Fibroblast of lung (primary cell): ENCODE results near the gene IDI1. TPM values are rescaled to one million over a fixed set of nuclear protein-coding genes. Genes with fewer than 3 reads are reported as not detected.

Experiments used
- DNase-seq, 2 donors: peaks; one replicate each; pipeline versions ENCODE4 v3.0.0 to v3.0.0-alpha.2; 2010; ENCODE audit warnings: low read depth in 2 of 2
- H2AFZ ChIP-seq: 2 replicates; pipeline ENCODE4 v1.5.1; 2012; ENCODE audit warnings: low read length, control low read depth, inconsistent platforms
- H3K27ac ChIP-seq: 2 replicates; pipeline ENCODE4 v1.5.1; 2011; ENCODE audit warnings: low read length, control low read depth; ENCODE audit not compliant: insufficient read depth
- H3K27me3 ChIP-seq: 2 replicates; pipeline ENCODE4 v1.5.1; 2011; ENCODE audit warnings: mild to moderate bottlenecking, low read length; ENCODE audit not compliant: control insufficient read depth, insufficient read depth
- H3K36me3 ChIP-seq: 2 replicates; pipeline ENCODE4 v1.5.1; 2011; ENCODE audit warnings: low read length; ENCODE audit not compliant: control insufficient read depth, insufficient read depth
- H3K4me1 ChIP-seq: 2 replicates; pipeline ENCODE4 v1.5.1; 2011; ENCODE audit warnings: low read length; ENCODE audit not compliant: control insufficient read depth, insufficient read depth; ENCODE audit errors: extremely low read depth
- H3K4me2 ChIP-seq: 2 replicates; pipeline ENCODE4 v1.5.1; 2011; ENCODE audit warnings: low read length, control low read depth; ENCODE audit not compliant: insufficient read depth; ENCODE audit errors: extremely low read depth
- H3K4me3 ChIP-seq, 4 experiments: fragments of 200-600 bp in 1 of 4; sonication (generic) in 1 of 4; replicated peaks in 1 of 4; 2 replicates each; pipeline ENCODE4 v1.5.1; 2011 to 2016; ENCODE audit warnings: low read length in 4 of 4, low read depth in 3 of 4, mild to moderate bottlenecking in 3 of 4, control low read depth in 2 of 4, inconsistent platforms in 1 of 4, mixed read lengths in 1 of 4; ENCODE audit not compliant: insufficient read depth in 1 of 4; ENCODE audit errors: control extremely low read depth in 1 of 4
- H3K79me2 ChIP-seq: 2 replicates; pipeline ENCODE4 v1.5.1; 2012; ENCODE audit warnings: mild to moderate bottlenecking, low read length, inconsistent platforms; ENCODE audit not compliant: control insufficient read depth, insufficient read depth
- H3K9ac ChIP-seq: 2 replicates; pipeline ENCODE4 v1.5.1; 2011; ENCODE audit warnings: mild to moderate bottlenecking, low read length, control low read depth; ENCODE audit not compliant: insufficient read depth
- H3K9me3 ChIP-seq: 2 replicates; pipeline ENCODE4 v1.5.1; 2012; ENCODE audit warnings: low read depth, low read length; ENCODE audit not compliant: control insufficient read depth, insufficient read depth
- H4K20me1 ChIP-seq: 2 replicates; pipeline ENCODE4 v1.5.1; 2011; ENCODE audit warnings: low read length; ENCODE audit not compliant: control insufficient read depth, insufficient read depth; ENCODE audit errors: extremely low read depth
- CTCF ChIP-seq, 2 donors: IDR thresholded peaks in 1 of 2; conservative IDR thresholded peaks in 1 of 2; 1 replicate in 1 of 2; 2 replicates in 1 of 2; pipeline ENCODE4 v1.5.1; 2011 to 2012; ENCODE audit warnings: low read length in 2 of 2, control low read depth in 1 of 2, inconsistent platforms in 1 of 2, low read depth in 1 of 2, mild to moderate bottlenecking in 1 of 2
- EZH2 ChIP-seq: IDR thresholded peaks from 2 replicates; pipeline ENCODE4 v1.5.1; 2012; ENCODE audit warnings: low read length, control low read depth, mild to moderate bottlenecking; ENCODE audit errors: missing control alignments
- polyA plus RNA-seq, 2 donors: library from polyadenylated mRNA; depleted of rRNA in 1 of 2; stranded (reverse) in 1 of 2; unstranded in 1 of 2; fragments of >200 nt; gene quantifications; 2 replicates each; pipeline ENCODE4 v1.2.1, GENCODE V29; 2011 to 2012; ENCODE audit warnings: missing spikeins in 1 of 2
- total RNA-seq: library from RNA; depleted of rRNA; stranded (reverse); fragments of >200 nt; gene quantifications from 2 replicates; pipeline ENCODE4 v1.2.1, GENCODE V29; 2014

IDI1 gene
- total and polyA plus RNA-seq, 2 donors (not counting 1 experiment from before 2014, with no cell fraction given), result 156 to 202 TPM

- Histone ChIP-seq H3K27me3 (no peaks in the 10 kb centered on the region), H3K9me3 (no peaks in the 10 kb centered on the region), H3K27ac (peak within 1 kb of the TSS; percentile 99), H3K4me3 (peak within 1 kb of the TSS; percentile 92 to 98 (median 94)), H4K20me1 (no peaks in the 10 kb centered on the region), H3K79me2 (peaks cover 84% of the 10 kb centered on the region), H3K36me3 (peaks cover 3% of the 10 kb centered on the region), H3K9ac (peak within 1 kb of the TSS; percentile 100), H3K4me2 (peak within 1 kb of the TSS; percentile 88), H2AFZ (peak within 1 kb of the TSS; percentile 57), H3K4me1 (peaks cover 4% of the 10 kb centered on the region)
- DNase-seq, result peak; percentile 88 to 90
- no peak for TF ChIP-seq CTCF (conservative IDR thresholded peaks at IDR 0.05 in 1 of 2, IDR thresholded peaks at IDR 0.05 in 1 of 2; ENCODE audit: low read depth in 1 of 2, low read length in 2 of 2)
- no peak for TF ChIP-seq EZH2
Observed at GRCh38 chr10:1056326-1057105, 7.6 kb upstream of the IDI1 start, which contains the start of gene WDR37. Gene WDR37 (plus strand): TSS chr10:1056385. CDS start chr10:1072156, 15,771 bp downstream.

DNA sequence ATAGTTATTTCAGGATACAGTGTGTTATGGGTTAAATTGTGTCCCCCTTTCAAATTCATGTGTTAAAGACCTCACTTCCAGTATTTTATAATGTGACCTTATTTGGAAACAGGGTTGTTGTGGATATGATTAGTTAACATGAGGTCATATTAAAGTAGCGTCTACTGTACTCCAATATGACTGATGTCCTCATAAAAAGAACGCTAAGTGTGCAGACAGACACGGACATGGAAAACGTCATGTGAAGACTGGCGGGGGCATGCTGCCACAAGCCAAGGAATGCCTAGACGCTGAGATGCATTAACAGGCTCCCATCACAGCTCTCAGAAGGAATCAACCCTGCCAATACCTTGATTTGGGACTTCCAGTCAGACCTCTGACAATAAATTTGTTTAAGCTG lies 5.8 kb upstream of the IDI1 start:
- Histone ChIP-seq H3K27ac (no peak overlapping the region), H3K4me3 (peak overlapping the region; percentile 92 to 98 (median 94))
- TF ChIP-seq EZH2 (no peak), CTCF (conservative IDR thresholded peaks at IDR 0.05 in 1 of 2, IDR thresholded peaks at IDR 0.05 in 1 of 2; ENCODE audit: low read depth in 1 of 2, low read length in 2 of 2) (no peak)

GRCh38 chr10:1050554-1050953 lies 1.6 kb upstream of the IDI1 start:
- H4K20me1 ChIP-seq, result no peaks in the 10 kb centered on the region
- no peak overlapping the region for H2AFZ ChIP-seq
- H3K27me3 ChIP-seq, result no peaks in the 10 kb centered on the region
- peak overlapping the region; percentile 56 to 95 (median 80) for H3K4me3 ChIP-seq
- DNase-seq, result no peak
- no peaks in the 10 kb centered on the region for H3K9me3 ChIP-seq
- H3K4me2 ChIP-seq, result peak overlapping the region; percentile 90
- peaks cover 7% of the 10 kb centered on the region for H3K4me1 ChIP-seq
- H3K9ac ChIP-seq, result peak overlapping the region; percentile 11
- TF ChIP-seq CTCF (conservative IDR thresholded peaks at IDR 0.05 in 1 of 2, IDR thresholded peaks at IDR 0.05 in 1 of 2; ENCODE audit: low read depth in 1 of 2, low read length in 2 of 2) (no peak), EZH2 (no peak)
- H3K27ac ChIP-seq, result peak overlapping the region; percentile 98
- peaks cover 69% of the 10 kb centered on the region for H3K79me2 ChIP-seq
- H3K36me3 ChIP-seq, result peaks cover 3% of the 10 kb centered on the region

More for the DNA sequence above, 5.8 kb upstream of the IDI1 start:
- H3K36me3 ChIP-seq, result peaks cover 3% of the 10 kb centered on the region
- no peaks in the 10 kb centered on the region for H3K27me3 ChIP-seq
- no peak for DNase-seq
- no peaks in the 10 kb centered on the region for H3K9me3 ChIP-seq
- H3K79me2 ChIP-seq, result peaks cover 81% of the 10 kb centered on the region
- peak overlapping the region; percentile 84 for H3K4me2 ChIP-seq
- H2AFZ ChIP-seq, result no peak overlapping the region
- H3K4me1 ChIP-seq, result peaks cover 7% of the 10 kb centered on the region
- no peak overlapping the region for H3K9ac ChIP-seq
- no peaks in the 10 kb centered on the region for H4K20me1 ChIP-seq
